ENCODE data around the gene ARHGAP6. TPM values are rescaled to one million over a fixed set of nuclear protein-coding genes. Genes with fewer than 3 reads are reported as not detected.

ARHGAP6 gene
- total and polyA plus RNA-seq, 2 donors (not counting 3 experiments of a cell fraction or from before 2014, with no cell fraction given): 0.69 to 0.83 TPM

DNA sequence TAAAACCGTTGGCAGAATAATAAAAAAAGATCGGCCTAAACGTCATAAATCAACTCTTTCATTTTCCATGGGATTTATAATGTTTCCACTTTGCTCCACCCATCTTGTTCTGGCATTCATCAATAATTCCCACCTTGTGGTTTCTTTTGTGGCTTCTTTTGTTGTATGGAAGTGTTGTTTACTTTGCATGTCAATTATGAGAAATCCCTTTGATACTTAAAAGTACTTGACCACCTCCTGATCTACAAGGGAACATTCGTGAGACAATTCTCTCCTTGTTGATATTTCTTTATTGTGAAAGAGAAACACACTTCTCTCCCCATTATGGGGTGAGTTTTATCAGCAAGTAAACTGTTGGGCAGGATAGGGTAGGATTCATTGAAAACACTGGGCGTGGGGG is 369.7 kb downstream of the ARHGAP6 start:
- Histone ChIP-seq H3K9ac (replicated peaks; ENCODE audit: extremely low read depth, insufficient read depth, low read length) (no peak overlapping the region), H3K27ac (ENCODE audit: insufficient read depth, low read depth, low read length) (no peak overlapping the region), H3K4me1 (ENCODE audit: control insufficient read depth, extremely low read depth, insufficient read depth, low read length) (no peaks in the 10 kb centered on the region), H3K36me3 (ENCODE audit: control insufficient read depth in 2 of 2, extremely low read depth in 1 of 2, insufficient read depth in 2 of 2, low read length in 2 of 2) (no peaks in the 10 kb centered on the region), H3K27me3 (ENCODE audit: control insufficient read depth in 2 of 2, insufficient read depth in 2 of 2, low read length in 2 of 2) (no peaks in the 10 kb centered on the region), H3K9me3 (replicated peaks; ENCODE audit: control insufficient read depth, insufficient read depth, low read length) (no peaks in the 10 kb centered on the region), H3K4me3 (replicated peaks in 1 of 3; ENCODE audit: insufficient read depth in 1 of 3, low read depth in 1 of 3, low read length in 3 of 3) (no peak overlapping the region), H3K79me2 (ENCODE audit: control insufficient read depth, insufficient read depth, low read length) (no peaks in the 10 kb centered on the region), H2AFZ (ENCODE audit: low read depth, low read length) (no peak overlapping the region), H3K9me1 (replicated peaks; ENCODE audit: control insufficient read depth, extremely low read depth, insufficient read depth, low read length) (no peaks in the 10 kb centered on the region), H4K20me1 (replicated peaks; ENCODE audit: control insufficient read depth, extremely low read depth, insufficient read depth, low read length) (no peaks in the 10 kb centered on the region), H3K4me2 (ENCODE audit: insufficient read depth, low read length) (no peak overlapping the region)
- intact Hi-C loops (cut with micrococcal nuclease) (no loop called here), dilution Hi-C loops (cut with MboI; ENCODE audit: extremely low pct_ligation_motif_present, low sequenced_read_pairs) (no loop called here)
- no TSS peak for BruUV-seq (replicated peaks)
- CTCF ChIA-PET: no interaction called here
- TF ChIP-seq, protein P1, sequence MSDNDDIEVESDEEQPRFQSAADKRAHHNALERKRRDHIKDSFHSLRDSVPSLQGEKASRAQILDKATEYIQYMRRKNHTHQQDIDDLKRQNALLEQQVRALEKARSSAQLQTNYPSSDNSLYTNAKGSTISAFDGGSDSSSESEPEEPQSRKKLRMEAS (IDR thresholded peaks at IDR 0.05; ENCODE audit: insufficient read depth, insufficient read length): no peak
- TF ChIP-seq MYC (IDR thresholded peaks at IDR 0.05; ENCODE audit: low read depth, low read length): no peak
- no peak for TF ChIP-seq EZH2 (IDR thresholded peaks at IDR 0.05; ENCODE audit: borderline replicate concordance, low read depth, low read length, severe bottlenecking)
- no peak for TF ChIP-seq FOS (IDR thresholded peaks at IDR 0.05; ENCODE audit: borderline replicate concordance, insufficient read depth, low read length)
- no peak for TF ChIP-seq POLR2A (IDR thresholded peaks at IDR 0.05; ENCODE audit: low read depth, low read length)
- no peak for TF ChIP-seq JUN (IDR thresholded peaks at IDR 0.05; ENCODE audit: borderline replicate concordance, insufficient read depth, insufficient read length, low read depth)
- no peak for TF ChIP-seq POLR2AphosphoS5 (IDR thresholded peaks at IDR 0.05; ENCODE audit: insufficient read depth, low read depth, low read length)
- no peak for FAIRE-seq
- POLR2A ChIA-PET: no interaction called here
- no peak for DNase-seq (ENCODE audit: low read depth, low spot score)

DNA sequence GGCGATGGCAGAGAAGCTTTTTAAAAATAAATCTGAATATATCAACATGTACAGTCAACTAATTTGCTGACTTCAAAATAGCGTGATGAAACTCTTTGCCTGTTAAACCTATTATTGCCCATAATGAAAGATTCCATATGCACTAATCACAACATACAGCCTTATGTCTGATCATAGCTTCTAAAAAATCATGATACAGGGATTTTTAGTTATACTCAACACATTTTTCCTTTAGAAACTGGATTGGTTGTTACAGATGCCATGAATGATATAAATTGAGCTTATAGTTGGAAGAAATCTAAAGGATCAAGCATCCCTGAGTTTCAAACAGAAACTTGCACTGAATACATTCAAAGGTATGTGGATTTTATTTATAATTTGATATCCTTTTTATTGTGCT is 372.6 kb downstream of the ARHGAP6 start, which contains the start of gene AMELX:
Gene AMELX (plus strand): TSS at position 301 of the 400 bp plus-strand sequence. CDS start 1,376 bp downstream, outside the sequence.
- Histone ChIP-seq H3K9ac (replicated peaks; ENCODE audit: extremely low read depth, insufficient read depth, low read length) (no peak within 1 kb of the TSS), H3K4me1 (ENCODE audit: control insufficient read depth, extremely low read depth, insufficient read depth, low read length) (no peaks in the 10 kb centered on the region), H3K27me3 (ENCODE audit: control insufficient read depth in 2 of 2, insufficient read depth in 2 of 2, low read length in 2 of 2) (no peaks in the 10 kb centered on the region), H3K36me3 (ENCODE audit: control insufficient read depth in 2 of 2, extremely low read depth in 1 of 2, insufficient read depth in 2 of 2, low read length in 2 of 2) (no peaks in the 10 kb centered on the region), H3K9me1 (replicated peaks; ENCODE audit: control insufficient read depth, extremely low read depth, insufficient read depth, low read length) (no peaks in the 10 kb centered on the region), H3K9me3 (replicated peaks; ENCODE audit: control insufficient read depth, insufficient read depth, low read length) (no peaks in the 10 kb centered on the region), H3K4me2 (ENCODE audit: insufficient read depth, low read length) (no peak within 1 kb of the TSS), H2AFZ (ENCODE audit: low read depth, low read length) (no peak within 1 kb of the TSS), H3K27ac (ENCODE audit: insufficient read depth, low read depth, low read length) (no peak within 1 kb of the TSS), H3K79me2 (ENCODE audit: control insufficient read depth, insufficient read depth, low read length) (no peaks in the 10 kb centered on the region), H3K4me3 (replicated peaks in 1 of 3; ENCODE audit: insufficient read depth in 1 of 3, low read depth in 1 of 3, low read length in 3 of 3) (no peak within 1 kb of the TSS), H4K20me1 (replicated peaks; ENCODE audit: control insufficient read depth, extremely low read depth, insufficient read depth, low read length) (no peaks in the 10 kb centered on the region)
- intact Hi-C loops (cut with micrococcal nuclease) (no loop called here), dilution Hi-C loops (cut with MboI; ENCODE audit: extremely low pct_ligation_motif_present, low sequenced_read_pairs) (no loop called here)
- FAIRE-seq (no peak), DNase-seq (ENCODE audit: low read depth, low spot score) (no peak)
- TF ChIP-seq, protein P1 (IDR thresholded peaks at IDR 0.05; ENCODE audit: insufficient read depth, insufficient read length): no peak
- TF ChIP-seq EZH2 (IDR thresholded peaks at IDR 0.05; ENCODE audit: borderline replicate concordance, low read depth, low read length, severe bottlenecking) (no peak), POLR2AphosphoS5 (IDR thresholded peaks at IDR 0.05; ENCODE audit: insufficient read depth, low read depth, low read length) (no peak), JUN (IDR thresholded peaks at IDR 0.05; ENCODE audit: borderline replicate concordance, insufficient read depth, insufficient read length, low read depth) (no peak), POLR2A (IDR thresholded peaks at IDR 0.05; ENCODE audit: low read depth, low read length) (no peak), FOS (IDR thresholded peaks at IDR 0.05; ENCODE audit: borderline replicate concordance, insufficient read depth, low read length) (no peak), GATA2 (IDR thresholded peaks at IDR 0.05; ENCODE audit: insufficient read depth, insufficient read length, low read depth, low read length) (no peak), MYC (IDR thresholded peaks at IDR 0.05; ENCODE audit: low read depth, low read length) (no peak)
- TF ChIP-seq, protein P2, sequence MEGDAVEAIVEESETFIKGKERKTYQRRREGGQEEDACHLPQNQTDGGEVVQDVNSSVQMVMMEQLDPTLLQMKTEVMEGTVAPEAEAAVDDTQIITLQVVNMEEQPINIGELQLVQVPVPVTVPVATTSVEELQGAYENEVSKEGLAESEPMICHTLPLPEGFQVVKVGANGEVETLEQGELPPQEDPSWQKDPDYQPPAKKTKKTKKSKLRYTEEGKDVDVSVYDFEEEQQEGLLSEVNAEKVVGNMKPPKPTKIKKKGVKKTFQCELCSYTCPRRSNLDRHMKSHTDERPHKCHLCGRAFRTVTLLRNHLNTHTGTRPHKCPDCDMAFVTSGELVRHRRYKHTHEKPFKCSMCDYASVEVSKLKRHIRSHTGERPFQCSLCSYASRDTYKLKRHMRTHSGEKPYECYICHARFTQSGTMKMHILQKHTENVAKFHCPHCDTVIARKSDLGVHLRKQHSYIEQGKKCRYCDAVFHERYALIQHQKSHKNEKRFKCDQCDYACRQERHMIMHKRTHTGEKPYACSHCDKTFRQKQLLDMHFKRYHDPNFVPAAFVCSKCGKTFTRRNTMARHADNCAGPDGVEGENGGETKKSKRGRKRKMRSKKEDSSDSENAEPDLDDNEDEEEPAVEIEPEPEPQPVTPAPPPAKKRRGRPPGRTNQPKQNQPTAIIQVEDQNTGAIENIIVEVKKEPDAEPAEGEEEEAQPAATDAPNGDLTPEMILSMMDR (IDR thresholded peaks at IDR 0.05; ENCODE audit: extremely low read depth in 1 of 2, insufficient read depth in 1 of 2, low read depth in 1 of 2, low read length in 2 of 2): no peak
- CTCF ChIA-PET: no interaction called here
- POLR2A ChIA-PET: no interaction called here
- BruUV-seq (replicated peaks): no TSS peak
